Muscle layer of colon (tissue), 2 donors: ENCODE measurements around the gene CD101.

Experiments used
- H3K27ac ChIP-seq: one replicate; pipeline ENCODE4 v1.7.0; 2013; ENCODE audit warnings: low read depth, mild to moderate bottlenecking, low read length, moderate library complexity
- H3K27me3 ChIP-seq, 2 donors: one replicate each; pipeline ENCODE4 v1.7.0; 2013; ENCODE audit warnings: low read length in 2 of 2, mild to moderate bottlenecking in 2 of 2; ENCODE audit not compliant: insufficient read depth in 2 of 2, control insufficient read depth in 1 of 2
- H3K36me3 ChIP-seq: one replicate; pipeline ENCODE4 v1.7.0; 2013; ENCODE audit warnings: mild to moderate bottlenecking, low read length; ENCODE audit not compliant: insufficient read depth
- H3K4me1 ChIP-seq: one replicate; pipeline ENCODE4 v1.7.0; 2013; ENCODE audit warnings: mild to moderate bottlenecking, low read length; ENCODE audit not compliant: insufficient read depth
- H3K4me3 ChIP-seq, 2 donors: one replicate each; pipeline ENCODE4 v1.7.0; 2013; ENCODE audit warnings: low read length in 2 of 2, low read depth in 1 of 2, mild to moderate bottlenecking in 1 of 2, moderate library complexity in 1 of 2
- H3K9ac ChIP-seq: one replicate; pipeline ENCODE4 v1.7.0; 2013; ENCODE audit warnings: low read length
- H3K9me3 ChIP-seq: one replicate; pipeline ENCODE4 v1.7.0; 2013; ENCODE audit warnings: mild to moderate bottlenecking, low read length
- donor health status: abdominal sarcoma.
- donor health status: Adenocarcinoma of cecum.

The CD101 gene

DNA sequence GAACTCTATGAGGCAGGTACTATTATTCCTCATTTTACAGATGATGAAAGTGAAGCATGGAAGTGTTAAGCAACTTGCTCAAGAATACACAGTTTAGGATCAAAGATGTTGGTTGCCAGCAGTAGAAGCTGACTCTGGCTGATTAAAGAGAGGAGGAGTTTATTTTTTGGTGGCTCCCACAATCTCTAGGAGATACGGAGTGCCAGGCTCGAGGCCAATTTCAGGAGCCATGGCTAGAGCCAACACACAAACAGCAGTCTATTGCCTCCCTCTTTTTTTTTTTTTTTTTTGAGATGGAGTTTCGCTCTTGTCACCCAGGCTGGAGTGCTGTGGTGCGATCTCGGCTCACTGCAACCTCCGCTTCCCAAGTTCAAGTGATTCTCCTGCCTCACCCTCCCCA, 78.2 kb downstream of the CD101 start:
- H3K4me1 ChIP-seq: no peaks in the 10 kb centered on the region
- H3K36me3 ChIP-seq: peaks cover 39% of the 10 kb centered on the region
- H3K9me3 ChIP-seq: no peaks in the 10 kb centered on the region
- H3K4me3 ChIP-seq: no peak overlapping the region
- no peaks in the 10 kb centered on the region for H3K27me3 ChIP-seq
- H3K27ac ChIP-seq: no peak overlapping the region
- H3K9ac ChIP-seq: no peak overlapping the region

DNA sequence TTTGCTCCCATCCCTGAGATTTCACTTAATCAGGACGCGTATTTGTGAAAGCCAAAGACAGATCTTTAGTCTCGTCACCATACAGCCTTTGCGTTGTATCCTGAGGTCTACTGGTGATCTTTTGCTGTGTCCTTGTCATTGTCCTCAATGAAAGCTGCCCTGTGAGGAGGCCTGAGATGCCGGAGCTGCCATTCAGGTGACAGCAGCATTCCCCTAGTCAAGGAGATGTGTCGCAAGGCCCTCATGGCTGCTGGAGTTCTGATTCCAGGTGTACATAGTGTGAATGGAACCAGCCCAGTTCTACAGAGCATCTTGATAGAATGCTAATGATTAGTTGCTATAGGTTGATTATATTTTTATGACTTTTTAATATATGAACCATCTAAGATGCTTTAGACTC, 82.7 kb downstream of the CD101 start:
- H3K27me3 ChIP-seq: no peaks in the 10 kb centered on the region
- no peak overlapping the region for H3K4me3 ChIP-seq
- H3K36me3 ChIP-seq: peaks cover 9% of the 10 kb centered on the region
- no peaks in the 10 kb centered on the region for H3K9me3 ChIP-seq
- H3K27ac ChIP-seq: no peak overlapping the region
- H3K9ac ChIP-seq: no peak overlapping the region
- no peaks in the 10 kb centered on the region for H3K4me1 ChIP-seq
